Measurements from ENCODE around the gene RANBP10. TPM values are rescaled to one million over a fixed set of nuclear protein-coding genes. Genes with fewer than 3 reads are reported as not detected.

RANBP10 gene
- total and polyA plus RNA-seq, 2 of the 13 experiments (the other 11 are each of a cell fraction or from before 2014, with no cell fraction given) = 9.2 to 22.7 TPM

GRCh38 chr16:67806428-67807147 lies at the start of gene RANBP10, which contains the start of gene TSNAXIP1 (continued):
- peak; percentile 81 for TF ChIP-seq SP2 (CRISPR knock-in tag; IDR thresholded peaks at IDR 0.05)
- TF ChIP-seq ATF7-NPFF (CRISPR knock-in tag; IDR thresholded peaks at IDR 0.05; ENCODE audit: low read depth) = no peak
- no peak for TF ChIP-seq ISX (CRISPR knock-in tag; conservative IDR thresholded peaks at IDR 0.05)
- no peak; the same call in 1 of the 2 replicates for TF ChIP-seq CHD4 (IDR thresholded peaks at IDR 0.05; ENCODE audit: borderline replicate concordance, low read length)
- 0 out of 2 replicates have a peak, but pooled peaks have one; percentile 38 for TF ChIP-seq PAX8 (CRISPR knock-in tag; IDR thresholded peaks at IDR 0.05; ENCODE audit: borderline replicate concordance)
- no peak for TF ChIP-seq MBD4 (IDR thresholded peaks at IDR 0.05; ENCODE audit: borderline replicate concordance, low read length)
- TF ChIP-seq PHF21A (CRISPR knock-in tag; IDR thresholded peaks at IDR 0.05) = 0 out of 2 replicates have a peak, but pooled peaks have one; percentile 9
- TF ChIP-seq ETV6 (CRISPR knock-in tag; conservative IDR thresholded peaks at IDR 0.05) = no peak
- TF ChIP-seq ZFX (CRISPR knock-in tag; IDR thresholded peaks at IDR 0.05; ENCODE audit: low read depth) = peak; percentile 89; the same call in 1 of the 2 replicates
- no peak for TF ChIP-seq ZNF558 (CRISPR knock-in tag; IDR thresholded peaks at IDR 0.05; ENCODE audit: borderline replicate concordance)
- TF ChIP-seq MED1 (CRISPR knock-in tag; IDR thresholded peaks at IDR 0.05) = peak; percentile 48
- no peak for TF ChIP-seq PRPF4 (IDR thresholded peaks at IDR 0.05; ENCODE audit: low read depth, low read length, poor library complexity, severe bottlenecking)
- no peak; the same call in 1 of the 2 replicates for TF ChIP-seq HDAC1 (CRISPR knock-in tag; IDR thresholded peaks at IDR 0.05)
- TF ChIP-seq ZNF746 (CRISPR knock-in tag; IDR thresholded peaks at IDR 0.05) = peak; percentile 16; the same call in 1 of the 2 replicates
- peak; percentile 72 for TF ChIP-seq SRSF1 (optimal IDR thresholded peaks at IDR 0.05; ENCODE audit: low read depth, low read length)
- TF ChIP-seq ZNF33A (CRISPR knock-in tag; IDR thresholded peaks at IDR 0.05; ENCODE audit: borderline replicate concordance) = no peak
- peak; percentile 32 for TF ChIP-seq MNT (IDR thresholded peaks at IDR 0.05)
- no peak for TF ChIP-seq CBX1 (IDR thresholded peaks at IDR 0.05; ENCODE audit: low read depth)
- TF ChIP-seq SAFB2 (CRISPR knock-in tag; IDR thresholded peaks at IDR 0.05; ENCODE audit: borderline replicate concordance, low read depth) = peak; percentile 44; the same call in 1 of the 2 replicates
- no peak; the same call in 1 of the 2 replicates for TF ChIP-seq ZNF724P (CRISPR knock-in tag; IDR thresholded peaks at IDR 0.05; ENCODE audit: borderline replicate concordance)
- TF ChIP-seq HOXA7 (CRISPR knock-in tag; IDR thresholded peaks at IDR 0.05) = no peak
- TF ChIP-seq NRL (CRISPR knock-in tag; IDR thresholded peaks at IDR 0.05; ENCODE audit: borderline replicate concordance) = peak; percentile 7
- no peak for TF ChIP-seq ZNF550 (CRISPR knock-in tag; IDR thresholded peaks at IDR 0.05; ENCODE audit: borderline replicate concordance)
- peak; percentile 71; the same call in 1 of the 2 replicates for TF ChIP-seq KDM3A (CRISPR knock-in tag; IDR thresholded peaks at IDR 0.05; ENCODE audit: low read depth)
- TF ChIP-seq BHLHE40 (IDR thresholded peaks at IDR 0.05; ENCODE audit: low read length) = no peak
- TF ChIP-seq, protein P1, sequence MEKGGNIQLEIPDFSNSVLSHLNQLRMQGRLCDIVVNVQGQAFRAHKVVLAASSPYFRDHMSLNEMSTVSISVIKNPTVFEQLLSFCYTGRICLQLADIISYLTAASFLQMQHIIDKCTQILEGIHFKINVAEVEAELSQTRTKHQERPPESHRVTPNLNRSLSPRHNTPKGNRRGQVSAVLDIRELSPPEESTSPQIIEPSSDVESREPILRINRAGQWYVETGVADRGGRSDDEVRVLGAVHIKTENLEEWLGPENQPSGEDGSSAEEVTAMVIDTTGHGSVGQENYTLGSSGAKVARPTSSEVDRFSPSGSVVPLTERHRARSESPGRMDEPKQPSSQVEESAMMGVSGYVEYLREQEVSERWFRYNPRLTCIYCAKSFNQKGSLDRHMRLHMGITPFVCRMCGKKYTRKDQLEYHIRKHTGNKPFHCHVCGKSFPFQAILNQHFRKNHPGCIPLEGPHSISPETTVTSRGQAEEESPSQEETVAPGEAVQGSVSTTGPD (CRISPR knock-in tag; IDR thresholded peaks at IDR 0.05) = no peak
- TF ChIP-seq KLF9 (CRISPR knock-in tag; IDR thresholded peaks at IDR 0.05; ENCODE audit: low read depth) = peak; percentile 27; the same call in 1 of the 2 replicates
- TF ChIP-seq RBM22 (optimal IDR thresholded peaks at IDR 0.05; ENCODE audit: low read length) = peak; percentile 91
- TF ChIP-seq ZNF333 (CRISPR knock-in tag; IDR thresholded peaks at IDR 0.05; ENCODE audit: borderline replicate concordance) = no peak
- TF ChIP-seq ZBTB1 (CRISPR knock-in tag; IDR thresholded peaks at IDR 0.05; ENCODE audit: borderline replicate concordance) = no peak

Data from HepG2 (cell line).